BE2C (cell line): ENCODE measurements around the gene ATXN7.

Experiments used
- DNase-seq: peaks from one replicate; pipeline ENCODE4 v3.0.0-alpha.2; 2020
- H3K27me3 ChIP-seq: fragments of 250-450 bp; sonication (Bioruptor Pico); 2 replicates; pipeline ENCODE4 v1.5.1; 2020; ENCODE audit warnings: mild to moderate bottlenecking
- H3K36me3 ChIP-seq: fragments of 250-450 bp; sonication (Bioruptor Pico); 2 replicates; pipeline ENCODE4 v1.5.1; 2020; ENCODE audit warnings: mild to moderate bottlenecking
- H3K4me1 ChIP-seq: fragments of 250-450 bp; sonication (Bioruptor Pico); 2 replicates; pipeline ENCODE4 v1.5.1; 2020
- H3K4me3 ChIP-seq: 2 replicates; pipeline ENCODE4 v1.5.1; 2011; ENCODE audit warnings: low read depth, low read length
- H3K9me3 ChIP-seq: fragments of 250-450 bp; sonication (Bioruptor Pico); 2 replicates; pipeline ENCODE4 v1.5.1; 2020
- TF ChIP-seq, protein P1 (sequence below): IDR thresholded peaks from 2 replicates; pipeline ENCODE4 v1.5.1; 2012; ENCODE audit warnings: mild to moderate bottlenecking, low read depth, low read length

The ATXN7 gene

DNA sequence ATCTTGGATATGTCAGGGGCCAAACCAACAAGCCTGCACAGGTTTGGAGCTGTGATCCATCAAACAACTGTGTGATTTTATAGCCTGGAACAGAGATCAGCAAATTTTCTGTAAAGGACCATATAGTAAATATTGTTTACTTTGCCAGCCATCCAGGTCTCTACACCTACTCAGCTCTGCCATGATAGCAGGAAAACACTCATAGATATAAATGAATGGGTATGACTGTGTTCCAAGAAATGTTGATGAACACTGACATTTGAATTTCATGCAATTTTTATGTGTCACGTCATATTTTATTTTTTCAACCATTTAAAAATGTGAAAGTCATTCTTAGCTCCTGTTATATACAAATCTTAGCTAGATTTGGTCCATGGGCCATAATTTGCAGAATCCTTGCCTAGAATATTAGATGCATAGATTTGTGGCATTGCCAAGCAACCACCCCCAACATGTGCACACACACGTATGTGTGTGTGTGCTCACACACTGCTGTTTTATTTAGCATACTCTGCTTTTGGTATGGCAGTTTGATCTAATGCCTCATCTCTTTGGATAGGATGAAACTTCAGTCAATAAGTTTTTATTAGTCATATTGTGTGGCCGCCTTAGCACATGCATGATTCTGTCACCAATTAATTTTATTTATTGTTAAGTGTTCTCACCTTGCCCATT, 6.4 kb downstream of the ATXN7 start:
- TF ChIP-seq, protein P1, sequence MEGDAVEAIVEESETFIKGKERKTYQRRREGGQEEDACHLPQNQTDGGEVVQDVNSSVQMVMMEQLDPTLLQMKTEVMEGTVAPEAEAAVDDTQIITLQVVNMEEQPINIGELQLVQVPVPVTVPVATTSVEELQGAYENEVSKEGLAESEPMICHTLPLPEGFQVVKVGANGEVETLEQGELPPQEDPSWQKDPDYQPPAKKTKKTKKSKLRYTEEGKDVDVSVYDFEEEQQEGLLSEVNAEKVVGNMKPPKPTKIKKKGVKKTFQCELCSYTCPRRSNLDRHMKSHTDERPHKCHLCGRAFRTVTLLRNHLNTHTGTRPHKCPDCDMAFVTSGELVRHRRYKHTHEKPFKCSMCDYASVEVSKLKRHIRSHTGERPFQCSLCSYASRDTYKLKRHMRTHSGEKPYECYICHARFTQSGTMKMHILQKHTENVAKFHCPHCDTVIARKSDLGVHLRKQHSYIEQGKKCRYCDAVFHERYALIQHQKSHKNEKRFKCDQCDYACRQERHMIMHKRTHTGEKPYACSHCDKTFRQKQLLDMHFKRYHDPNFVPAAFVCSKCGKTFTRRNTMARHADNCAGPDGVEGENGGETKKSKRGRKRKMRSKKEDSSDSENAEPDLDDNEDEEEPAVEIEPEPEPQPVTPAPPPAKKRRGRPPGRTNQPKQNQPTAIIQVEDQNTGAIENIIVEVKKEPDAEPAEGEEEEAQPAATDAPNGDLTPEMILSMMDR, result no peak
- H3K9me3 ChIP-seq, result no peaks in the 10 kb centered on the region
- H3K27me3 ChIP-seq, result no peaks in the 10 kb centered on the region
- H3K4me1 ChIP-seq, result no peaks in the 10 kb centered on the region
- no peak overlapping the region for H3K4me3 ChIP-seq
- no peak for DNase-seq
- no peaks in the 10 kb centered on the region for H3K36me3 ChIP-seq

DNA sequence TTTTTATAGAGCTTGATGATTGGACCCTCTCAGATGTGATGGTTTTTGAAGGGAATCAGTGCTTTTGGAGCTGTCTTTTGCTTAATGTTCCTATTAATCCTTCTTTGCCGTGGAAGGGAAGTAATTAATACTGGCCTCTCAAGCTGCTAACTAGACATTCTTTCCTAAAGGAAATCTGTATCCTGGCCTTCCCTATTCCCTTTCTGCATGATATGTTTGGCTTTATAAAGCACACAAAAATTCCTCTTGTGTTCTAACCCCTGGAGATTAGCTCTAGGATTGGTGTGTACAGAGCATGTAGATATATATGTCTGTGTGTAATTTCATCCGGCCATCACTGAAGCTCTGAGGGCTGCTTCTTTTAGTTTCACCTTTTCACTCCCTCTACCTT, 6.9 kb downstream of the ATXN7 start:
- no peaks in the 10 kb centered on the region for H3K9me3 ChIP-seq
- TF ChIP-seq, protein P1, result no peak
- no peaks in the 10 kb centered on the region for H3K4me1 ChIP-seq
- no peak for DNase-seq
- no peaks in the 10 kb centered on the region for H3K27me3 ChIP-seq
- no peak overlapping the region for H3K4me3 ChIP-seq
- H3K36me3 ChIP-seq, result no peaks in the 10 kb centered on the region

DNA sequence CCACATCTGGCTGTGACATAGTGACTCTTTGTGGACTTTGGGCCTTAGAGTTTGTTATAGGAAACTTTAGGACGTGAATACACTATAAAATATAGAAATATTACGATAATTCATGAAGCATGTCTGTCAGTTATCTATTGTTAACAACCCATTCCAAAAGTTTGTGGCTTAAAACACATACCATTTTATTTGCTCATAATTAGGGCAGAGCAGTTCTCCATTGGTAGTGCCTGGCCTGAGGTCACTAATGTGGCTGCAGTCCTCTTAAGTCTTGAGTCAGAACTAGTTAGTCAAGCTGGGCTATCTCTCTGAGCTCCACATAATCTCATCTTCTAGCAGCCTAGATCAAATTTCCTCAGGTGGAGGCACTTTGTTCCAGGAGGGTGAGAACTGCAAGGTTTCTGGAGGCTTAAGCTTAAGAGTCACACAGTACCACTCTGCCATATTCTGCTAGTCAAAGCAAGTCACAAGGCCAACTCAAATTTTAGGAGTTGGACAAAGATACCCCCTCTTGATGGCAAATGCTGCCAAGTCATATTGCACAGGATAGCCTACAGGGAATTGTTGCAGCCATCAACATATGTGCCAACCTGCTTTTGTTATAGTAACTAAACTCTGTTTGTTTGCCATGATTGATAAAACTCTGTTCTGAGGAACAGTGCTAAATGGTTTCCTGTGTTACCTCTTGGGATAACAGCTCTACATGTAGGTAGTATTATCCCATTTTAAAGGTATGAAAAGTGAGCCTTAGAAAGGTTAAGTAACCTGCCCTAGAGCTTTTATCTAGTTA, 8.7 kb downstream of the ATXN7 start:
- Histone ChIP-seq H3K27me3 (no peaks in the 10 kb centered on the region), H3K36me3 (no peaks in the 10 kb centered on the region), H3K4me3 (no peak overlapping the region), H3K9me3 (no peaks in the 10 kb centered on the region), H3K4me1 (peaks cover 8% of the 10 kb centered on the region)
- TF ChIP-seq, protein P1, result no peak
- no peak for DNase-seq

DNA sequence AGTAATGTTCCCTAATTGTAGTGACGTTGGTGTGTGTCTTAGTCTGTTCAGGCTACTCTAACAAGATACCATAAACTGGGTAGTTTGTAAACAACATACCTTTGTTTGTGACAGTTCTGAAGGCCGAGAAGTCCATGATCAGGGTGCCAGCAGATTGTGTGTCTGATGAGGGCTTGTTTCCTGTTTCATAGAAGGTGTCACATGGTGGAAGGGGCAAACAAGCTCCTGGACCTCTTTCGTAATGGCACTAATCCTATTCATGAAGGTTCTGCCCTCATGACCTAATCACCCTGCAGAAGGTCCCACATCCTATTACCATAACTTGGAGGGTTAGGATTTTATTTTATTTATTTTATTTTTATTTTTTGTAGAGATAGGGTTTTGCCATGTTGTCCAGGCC, 11.1 kb downstream of the ATXN7 start:
- Histone ChIP-seq H3K9me3 (no peaks in the 10 kb centered on the region), H3K36me3 (no peaks in the 10 kb centered on the region), H3K4me1 (peaks cover 13% of the 10 kb centered on the region), H3K4me3 (no peak overlapping the region), H3K27me3 (no peaks in the 10 kb centered on the region)
- TF ChIP-seq, protein P1, result no peak
- no peak for DNase-seq

DNA sequence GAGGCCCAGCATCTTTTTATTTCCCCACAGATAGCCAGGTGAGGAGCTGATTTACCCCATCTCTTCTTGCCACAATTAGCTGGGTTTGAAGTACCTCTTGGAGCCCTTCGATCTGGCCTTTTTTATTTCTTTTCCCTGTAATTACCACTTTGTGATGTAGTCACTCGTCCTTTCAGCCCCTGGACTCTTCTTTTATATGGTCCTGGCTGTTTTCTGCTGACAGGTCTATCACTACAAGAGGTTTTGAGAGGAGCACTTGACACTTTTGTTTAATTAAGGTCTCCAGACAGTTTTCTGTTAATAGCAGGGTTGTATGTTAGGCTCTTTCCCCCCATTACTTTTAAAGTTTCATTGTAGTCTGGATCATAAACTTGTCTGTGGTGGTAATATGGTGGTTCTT, 11.8 kb downstream of the ATXN7 start:
- no peak for DNase-seq
- Histone ChIP-seq H3K9me3 (no peaks in the 10 kb centered on the region), H3K4me3 (no peak overlapping the region), H3K36me3 (no peaks in the 10 kb centered on the region), H3K4me1 (peaks cover 13% of the 10 kb centered on the region), H3K27me3 (no peaks in the 10 kb centered on the region)
- TF ChIP-seq, protein P1, result no peak

DNA sequence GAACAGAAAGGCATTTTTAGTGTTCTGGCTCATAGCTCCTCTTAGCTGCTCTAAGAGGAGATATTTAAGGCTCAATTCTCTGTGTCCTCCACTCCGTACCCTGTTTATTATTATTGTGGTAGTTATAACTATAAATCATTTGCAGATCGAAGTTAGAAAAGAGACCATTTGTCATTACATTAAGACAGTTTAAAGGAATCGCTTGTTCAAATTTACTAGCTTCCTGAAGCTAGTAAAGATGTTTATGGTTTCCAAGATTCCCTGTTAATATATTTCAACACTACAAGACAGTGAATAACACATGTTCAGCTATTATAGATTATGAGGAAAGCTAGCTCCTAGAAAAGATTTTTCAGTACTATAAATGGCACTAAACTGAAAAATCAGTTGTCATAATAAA, 12.6 kb downstream of the ATXN7 start:
- Histone ChIP-seq H3K27me3 (no peaks in the 10 kb centered on the region), H3K9me3 (no peaks in the 10 kb centered on the region), H3K36me3 (no peaks in the 10 kb centered on the region), H3K4me1 (peaks cover 13% of the 10 kb centered on the region), H3K4me3 (no peak overlapping the region)
- no peak for DNase-seq
- TF ChIP-seq, protein P1, result no peak
